Measurements from ENCODE around the gene RGS2. TPM values are rescaled to one million over a fixed set of nuclear protein-coding genes. Genes with fewer than 3 reads are reported as not detected.
A peak's percentile ranks its signal among the peaks of the same experiment; 100 is the strongest.

The RGS2 gene
- total RNA-seq, 2 donors from 2014 or later: 14.5 to 32.7 TPM

DNA sequence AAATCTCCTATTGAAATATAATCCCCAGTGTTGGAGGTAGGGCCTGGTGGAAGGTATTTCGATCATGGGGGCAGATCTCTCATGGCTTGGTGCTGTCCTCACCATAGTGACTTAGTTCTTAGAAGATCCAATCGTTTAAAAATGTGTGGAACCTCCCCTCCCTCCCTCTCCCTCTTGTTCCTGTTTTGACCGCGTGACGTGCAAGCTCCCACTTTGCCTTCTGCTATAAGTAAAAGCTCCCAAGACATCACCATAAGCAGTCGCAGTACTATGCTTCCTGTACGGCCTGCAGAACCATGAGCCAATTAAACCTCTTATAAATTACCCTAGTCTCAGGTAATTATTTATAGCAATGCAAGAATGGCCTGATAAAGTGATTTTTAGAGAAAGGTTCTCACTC is 10.9 kb upstream of the RGS2 start:
- no peaks in the 10 kb centered on the region for H3K36me3 ChIP-seq (replicated peaks in 1 of 2; ENCODE audit: insufficient read depth in 1 of 2, low read depth in 2 of 2)
- DNase-seq (no peak), ATAC-seq (no peak)
- H3K4me3 ChIP-seq: no peak overlapping the region
- intact Hi-C loops (cut with DNase I): no loop called here
- H3K27me3 ChIP-seq: no peaks in the 10 kb centered on the region
- no peak overlapping the region for H3K27ac ChIP-seq
- TF ChIP-seq, protein P1, sequence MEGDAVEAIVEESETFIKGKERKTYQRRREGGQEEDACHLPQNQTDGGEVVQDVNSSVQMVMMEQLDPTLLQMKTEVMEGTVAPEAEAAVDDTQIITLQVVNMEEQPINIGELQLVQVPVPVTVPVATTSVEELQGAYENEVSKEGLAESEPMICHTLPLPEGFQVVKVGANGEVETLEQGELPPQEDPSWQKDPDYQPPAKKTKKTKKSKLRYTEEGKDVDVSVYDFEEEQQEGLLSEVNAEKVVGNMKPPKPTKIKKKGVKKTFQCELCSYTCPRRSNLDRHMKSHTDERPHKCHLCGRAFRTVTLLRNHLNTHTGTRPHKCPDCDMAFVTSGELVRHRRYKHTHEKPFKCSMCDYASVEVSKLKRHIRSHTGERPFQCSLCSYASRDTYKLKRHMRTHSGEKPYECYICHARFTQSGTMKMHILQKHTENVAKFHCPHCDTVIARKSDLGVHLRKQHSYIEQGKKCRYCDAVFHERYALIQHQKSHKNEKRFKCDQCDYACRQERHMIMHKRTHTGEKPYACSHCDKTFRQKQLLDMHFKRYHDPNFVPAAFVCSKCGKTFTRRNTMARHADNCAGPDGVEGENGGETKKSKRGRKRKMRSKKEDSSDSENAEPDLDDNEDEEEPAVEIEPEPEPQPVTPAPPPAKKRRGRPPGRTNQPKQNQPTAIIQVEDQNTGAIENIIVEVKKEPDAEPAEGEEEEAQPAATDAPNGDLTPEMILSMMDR (IDR thresholded peaks at IDR 0.05): no peak
- no peak for TF ChIP-seq POLR2A (IDR thresholded peaks at IDR 0.05)
- 84 to 89% methylated on average over 7 of the region's 7 CpGs for WGBS, 2 donors
- no peaks in the 10 kb centered on the region for H3K9me3 ChIP-seq
- H3K4me1 ChIP-seq: no peaks in the 10 kb centered on the region

GRCh38 chr1:192801451-192801850 is 7.4 kb upstream of the RGS2 start:
- 70 to 77% methylated on average over 2 of the region's 2 CpGs for WGBS, 2 donors
- TF ChIP-seq POLR2A (IDR thresholded peaks at IDR 0.05): no peak
- TF ChIP-seq, protein P1 (IDR thresholded peaks at IDR 0.05): no peak
- intact Hi-C loops (cut with DNase I): loop anchor here (5.0 kb wide), 1 partner anchor 226 kb away; no protein-coding TSS in a partner anchor

DNA sequence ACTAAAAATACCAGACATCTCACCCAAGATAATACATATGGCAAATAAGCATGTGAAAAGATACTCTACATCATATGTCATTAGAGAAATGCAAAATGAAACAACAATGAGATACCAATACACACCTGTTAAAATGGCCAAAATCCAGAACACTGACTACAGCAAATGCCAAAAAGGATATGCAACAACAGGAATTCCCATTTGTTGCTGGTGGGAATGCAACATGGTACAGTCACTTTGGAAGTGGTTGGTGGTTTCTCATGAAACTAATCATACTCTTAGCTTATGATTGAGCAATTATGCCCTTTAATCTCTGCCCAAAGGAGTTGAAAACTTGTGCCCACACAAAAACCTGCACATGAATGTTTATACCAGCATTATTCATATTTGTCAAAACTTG is 6.4 kb upstream of the RGS2 start:
- ATAC-seq: no peak
- intact Hi-C loops (cut with DNase I): loop anchor here (5.0 kb wide), 1 partner anchor 225 kb away; no protein-coding TSS in a partner anchor
- Histone ChIP-seq H3K4me3 (no peak overlapping the region), H3K4me1 (no peaks in the 10 kb centered on the region), H3K36me3 (replicated peaks in 1 of 2; ENCODE audit: insufficient read depth in 1 of 2, low read depth in 2 of 2) (no peaks in the 10 kb centered on the region), H3K9me3 (no peaks in the 10 kb centered on the region), H3K27me3 (no peaks in the 10 kb centered on the region), H3K27ac (no peak overlapping the region)
- TF ChIP-seq POLR2A (IDR thresholded peaks at IDR 0.05): no peak
- TF ChIP-seq, protein P1 (IDR thresholded peaks at IDR 0.05): no peak
- no peak for DNase-seq

More at GRCh38 chr1:192801451-192801850, 7.4 kb upstream of the RGS2 start:
- Histone ChIP-seq H3K4me1 (no peaks in the 10 kb centered on the region), H3K9me3 (no peaks in the 10 kb centered on the region), H3K36me3 (replicated peaks in 1 of 2; ENCODE audit: insufficient read depth in 1 of 2, low read depth in 2 of 2) (no peaks in the 10 kb centered on the region), H3K4me3 (no peak overlapping the region), H3K27ac (no peak overlapping the region), H3K27me3 (no peaks in the 10 kb centered on the region)
- ATAC-seq (no peak), DNase-seq (no peak)

- TF ChIP-seq, protein P1 (IDR thresholded peaks at IDR 0.05): no peak
- no peak for TF ChIP-seq POLR2A (IDR thresholded peaks at IDR 0.05)
- H3K27ac ChIP-seq: no peak overlapping the region
Observed at GRCh38 chr1:192803501-192803900, 5.3 kb upstream of the RGS2 start.

DNA sequence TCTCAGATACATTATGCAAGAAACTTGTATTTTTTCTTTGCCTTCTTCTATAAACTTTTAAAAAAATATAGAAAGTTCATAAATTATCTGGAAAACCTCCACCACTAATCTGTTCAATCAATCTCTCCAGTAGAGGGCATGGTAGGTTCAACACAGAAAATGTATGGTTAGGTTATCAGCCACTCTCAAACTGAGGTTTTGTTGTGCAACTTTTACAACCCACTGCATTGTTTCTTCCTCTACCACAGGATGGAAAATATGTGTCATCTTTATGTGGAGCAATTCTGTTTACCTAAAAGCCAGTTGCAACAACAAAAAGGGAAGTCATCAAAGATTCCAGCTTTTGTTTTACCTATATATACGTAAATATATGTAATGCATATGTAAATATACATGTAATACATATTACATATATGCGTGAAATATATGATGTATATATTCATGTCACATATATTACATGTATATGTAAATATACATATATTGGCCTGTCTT is 3.0 kb upstream of the RGS2 start:
- WGBS, 2 donors: 53 to 60% methylated on average over 2 of the region's 2 CpGs

More at GRCh38 chr1:192803501-192803900, 5.3 kb upstream of the RGS2 start:
- no peaks in the 10 kb centered on the region for H3K9me3 ChIP-seq
- ATAC-seq (no peak), DNase-seq (no peak)
- intact Hi-C loops (cut with DNase I): loop anchor here (5.0 kb wide), 1 partner anchor 224 kb away; no protein-coding TSS in a partner anchor
- H3K27me3 ChIP-seq: no peaks in the 10 kb centered on the region
- H3K4me3 ChIP-seq: no peak overlapping the region
- no peaks in the 10 kb centered on the region for H3K36me3 ChIP-seq (replicated peaks in 1 of 2; ENCODE audit: insufficient read depth in 1 of 2, low read depth in 2 of 2)
- peaks cover 7% of the 10 kb centered on the region for H3K4me1 ChIP-seq

More for the DNA sequence above, 3.0 kb upstream of the RGS2 start:
- no peak for TF ChIP-seq POLR2A (IDR thresholded peaks at IDR 0.05)
- TF ChIP-seq, protein P1 (IDR thresholded peaks at IDR 0.05): peak; percentile 19 to 84 (median 71)
- peak overlapping the region in 1 of 4 donors; percentile 97 for H3K27ac ChIP-seq
- ATAC-seq (peak; percentile 28), DNase-seq (peak in 1 of 4 donors; percentile 61)
- peaks cover 0 to 2% of the 10 kb centered on the region in 2 donors for H3K36me3 ChIP-seq (replicated peaks in 1 of 2; ENCODE audit: insufficient read depth in 1 of 2, low read depth in 2 of 2)
- H3K4me3 ChIP-seq: no peak overlapping the region
- no peaks in the 10 kb centered on the region for H3K9me3 ChIP-seq
- intact Hi-C loops (cut with DNase I): no loop called here
- H3K4me1 ChIP-seq: peaks cover 16% of the 10 kb centered on the region
- H3K27me3 ChIP-seq: no peaks in the 10 kb centered on the region
